ENCODE data around the gene CUL5.

- TF ChIP-seq CTCF (IDR thresholded peaks at IDR 0.05; ENCODE audit: low read depth, low read length, poor library complexity, severe bottlenecking) (no peak), EZH2phosphoT487 (IDR thresholded peaks at IDR 0.05; ENCODE audit: borderline replicate concordance, low read length) (no peak)
Measured at GRCh38 chr11:108034034-108034433, 25.3 kb downstream of the CUL5 start.

Data from DOHH2 (cell line).